SU-DHL-6 (cell line): ENCODE results near the gene ABCD3.
"Not testable (repeated sequence)": the region's sequence is repeated elsewhere in the genome, so short reads cannot be mapped to it uniquely, and the experiment has no call there.

Source experiments
- H2AFZ ChIP-seq: fragments of 200-600 bp; sonication (generic); 2 replicates; pipeline ENCODE4 v1.6.1; 2014; ENCODE audit warnings: low read depth, mild to moderate bottlenecking, moderate library complexity, mixed read lengths, antibody characterized with exemption, low read length; ENCODE audit not compliant: severe bottlenecking
- H3F3A ChIP-seq: fragments of 200-600 bp; shearing (Covaris generic); 2 replicates; pipeline ENCODE4 v1.6.0; 2016; ENCODE audit warnings: antibody characterized with exemption, mild to moderate bottlenecking; ENCODE audit not compliant: insufficient read depth
- H3K27ac ChIP-seq: fragments of 200-600 bp; sonication (generic); 2 replicates; pipeline ENCODE4 v1.5.1; 2016; ENCODE audit warnings: low read depth, mild to moderate bottlenecking, low read length, moderate library complexity, mixed read lengths
- H3K27me3 ChIP-seq: fragments of 200-600 bp; sonication (generic), shearing (Covaris generic); 2 replicates; pipeline ENCODE4 v1.6.0; 2014; ENCODE audit warnings: mild to moderate bottlenecking, low read length
- H3K36me3 ChIP-seq: fragments of 200-600 bp; sonication (generic); 2 replicates; pipeline ENCODE4 v1.6.1; 2014; ENCODE audit warnings: mild to moderate bottlenecking, low read length, mixed read lengths
- H3K4me2 ChIP-seq: fragments of 300-600, 200-600 bp; shearing (Covaris generic), sonication (generic); 2 replicates; pipeline ENCODE4 v1.6.0; 2014; ENCODE audit warnings: low read length, low read depth, mild to moderate bottlenecking; ENCODE audit not compliant: poor library complexity, severe bottlenecking
- H3K4me3 ChIP-seq: fragments of 200-600 bp; sonication (generic); 2 replicates; pipeline ENCODE4 v1.5.1; 2014; ENCODE audit warnings: antibody characterized with exemption, low read length, mild to moderate bottlenecking, mixed read lengths; ENCODE audit not compliant: insufficient read depth, poor library complexity, severe bottlenecking
- H3K79me2 ChIP-seq: fragments of 200-600 bp; sonication (generic); 2 replicates; pipeline ENCODE4 v1.6.1; 2014; ENCODE audit warnings: mild to moderate bottlenecking, low read length, moderate library complexity; ENCODE audit not compliant: insufficient read depth
- H3K9ac ChIP-seq: fragments of 200-600 bp; sonication (generic); 2 replicates; pipeline ENCODE4 v1.7.0; 2014; ENCODE audit warnings: mild to moderate bottlenecking, low read length
- H3K9me2 ChIP-seq: fragments of 200-600 bp; sonication (generic); replicated peaks from 2 replicates; pipeline ENCODE4 v1.6.1; 2014; ENCODE audit warnings: low read length; ENCODE audit not compliant: insufficient read depth
- H3K9me3 ChIP-seq: fragments of 200-600 bp; sonication (generic); 2 replicates; pipeline ENCODE4 v1.6.1; 2014; ENCODE audit warnings: low read length, mixed read lengths; ENCODE audit not compliant: insufficient read depth
- H4K20me1 ChIP-seq: fragments of 200-600 bp; sonication (generic); 2 replicates; pipeline ENCODE4 v1.6.1; 2014; ENCODE audit warnings: low read depth, mild to moderate bottlenecking, antibody characterized with exemption, low read length, moderate library complexity, mixed read lengths
- CTCF ChIP-seq: fragments of 200-600 bp; sonication (generic); IDR thresholded peaks from one replicate; pipeline ENCODE4 v1.5.1; 2017; ENCODE audit warnings: antibody characterized with exemption, mild to moderate bottlenecking, low read length, moderate library complexity; ENCODE audit not compliant: insufficient read depth, poor library complexity, severe bottlenecking
- EZH2phosphoT487 ChIP-seq: fragments of 200-600 bp; sonication (generic), shearing (Covaris generic); conservative IDR thresholded peaks from 2 replicates; pipeline ENCODE4 v1.6.1; 2018; ENCODE audit warnings: mild to moderate bottlenecking, antibody characterized with exemption, low read length, moderate library complexity, mixed read lengths

The ABCD3 gene

GRCh38 chr1:94425821-94426484 is 7.8 kb downstream of the ABCD3 start:
- Histone ChIP-seq H3K36me3 (no peaks in the 10 kb centered on the region), H4K20me1 (peaks cover 15% of the 10 kb centered on the region), H3K79me2 (peaks cover 52% of the 10 kb centered on the region), H3K9me3 (no peaks in the 10 kb centered on the region), H3F3A (no peaks in the 10 kb centered on the region), H3K9me2 (no peaks in the 10 kb centered on the region), H3K4me3 (no peak overlapping the region), H2AFZ (no peak overlapping the region), H3K27ac (no peak overlapping the region), H3K9ac (no peak overlapping the region), H3K27me3 (no peaks in the 10 kb centered on the region), H3K4me2 (no peak overlapping the region)
- TF ChIP-seq EZH2phosphoT487 (no peak), CTCF (no peak)

GRCh38 chr1:94426485-94426870 is 8.3 kb downstream of the ABCD3 start:
- not testable (repeated sequence) for H3K4me3 ChIP-seq, H3K9me3 ChIP-seq
- H3K79me2 ChIP-seq: peaks cover 51% of the 10 kb centered on the region

GRCh38 chr1:94428441-94428840 is 10.3 kb downstream of the ABCD3 start:
- H3F3A ChIP-seq: no peaks in the 10 kb centered on the region
- no peak overlapping the region for H3K9ac ChIP-seq
- no peak overlapping the region for H3K4me2 ChIP-seq
- no peaks in the 10 kb centered on the region for H3K9me3 ChIP-seq
- TF ChIP-seq EZH2phosphoT487 (no peak), CTCF (no peak)
- H3K9me2 ChIP-seq: no peaks in the 10 kb centered on the region
- no peak overlapping the region for H3K4me3 ChIP-seq
- no peak overlapping the region for H2AFZ ChIP-seq
- H4K20me1 ChIP-seq: 0 out of 2 replicates have a peak, but pooled peaks cover 3% of the 10 kb centered on the region
- peaks cover 39% of the 10 kb centered on the region for H3K79me2 ChIP-seq
- no peak overlapping the region for H3K27ac ChIP-seq
- H3K27me3 ChIP-seq: no peaks in the 10 kb centered on the region
- no peaks in the 10 kb centered on the region for H3K36me3 ChIP-seq

More at GRCh38 chr1:94426485-94426870, 8.3 kb downstream of the ABCD3 start:
- H2AFZ ChIP-seq, H3K4me2 ChIP-seq, H3K36me3 ChIP-seq, H3K9me2 ChIP-seq, H3F3A ChIP-seq, H3K27ac ChIP-seq, H3K27me3 ChIP-seq, H3K9ac ChIP-seq: not testable (repeated sequence)
- H4K20me1 ChIP-seq: peaks cover 11% of the 10 kb centered on the region; the same call in 1 of the 2 replicates

GRCh38 chr1:94428927-94429528 is 10.8 kb downstream of the ABCD3 start:
- H2AFZ ChIP-seq, H4K20me1 ChIP-seq, H3K9ac ChIP-seq, H3K9me3 ChIP-seq, H3K36me3 ChIP-seq, H3F3A ChIP-seq, H3K27me3 ChIP-seq, H3K9me2 ChIP-seq, H3K4me2 ChIP-seq, H3K4me3 ChIP-seq, H3K27ac ChIP-seq: not testable (repeated sequence)
- H3K79me2 ChIP-seq: peaks cover 33% of the 10 kb centered on the region

- not testable (repeated sequence) for H3K9me2 ChIP-seq, H3K4me2 ChIP-seq, H3K9me3 ChIP-seq, H4K20me1 ChIP-seq, H3K27me3 ChIP-seq, H3K4me3 ChIP-seq, H2AFZ ChIP-seq, H3K36me3 ChIP-seq, H3K27ac ChIP-seq, H3F3A ChIP-seq, H3K9ac ChIP-seq
- peaks cover 25% of the 10 kb centered on the region for H3K79me2 ChIP-seq
These were observed 11.9 kb downstream of the ABCD3 start for GRCh38 chr1:94430066-94430465.
